Trophoblast cell (in vitro differentiated cells and primary cell): ENCODE data around the gene MMP27. TPM values are rescaled to one million over a fixed set of nuclear protein-coding genes. Genes with fewer than 3 reads are reported as not detected.

Experiments used
- DNase-seq, 2 donors: peaks; one replicate each; pipeline ENCODE4 v3.0.0-alpha.2; 2016
- H2AFZ ChIP-seq: 2 replicates; pipeline ENCODE4 v1.6.1; 2013; ENCODE audit warnings: low read length, moderate library complexity, mild to moderate bottlenecking; ENCODE audit not compliant: insufficient read depth, poor library complexity
- H2AK5ac ChIP-seq: 2 replicates; pipeline ENCODE4 v1.6.1; 2013; ENCODE audit warnings: mild to moderate bottlenecking, low read length
- H2BK120ac ChIP-seq: 2 replicates; pipeline ENCODE4 v1.6.1; 2013; ENCODE audit warnings: low read length, mild to moderate bottlenecking, moderate library complexity; ENCODE audit not compliant: insufficient read depth, poor library complexity
- H2BK12ac ChIP-seq: 2 replicates; pipeline ENCODE4 v1.6.1; 2013; ENCODE audit warnings: mild to moderate bottlenecking, low read length, moderate library complexity
- H2BK5ac ChIP-seq: 2 replicates; pipeline ENCODE4 v1.6.1; 2013; ENCODE audit warnings: low read length, low read depth, moderate library complexity, mild to moderate bottlenecking; ENCODE audit not compliant: poor library complexity
- H3K14ac ChIP-seq: 2 replicates; pipeline ENCODE4 v1.6.1; 2013; ENCODE audit warnings: mild to moderate bottlenecking, low read length
- H3K18ac ChIP-seq: 2 replicates; pipeline ENCODE4 v1.6.1; 2013; ENCODE audit warnings: mild to moderate bottlenecking, low read length
- H3K23ac ChIP-seq: 2 replicates; pipeline ENCODE4 v1.6.1; 2013; ENCODE audit warnings: low read length
- H3K27ac ChIP-seq: 2 replicates; pipeline ENCODE4 v1.5.1; 2013; ENCODE audit warnings: low read depth, mild to moderate bottlenecking, inconsistent platforms, low read length, moderate library complexity
- H3K27me3 ChIP-seq: 2 replicates; pipeline ENCODE4 v1.6.1; 2013; ENCODE audit warnings: inconsistent platforms, mild to moderate bottlenecking, low read length, moderate library complexity; ENCODE audit not compliant: insufficient read depth
- H3K36me3 ChIP-seq, 2 experiments: 1 replicate in 1 of 2; 2 replicates in 1 of 2; pipeline ENCODE4 v1.6.1; 2013; ENCODE audit warnings: low read length in 2 of 2, mild to moderate bottlenecking in 2 of 2, moderate library complexity in 1 of 2; ENCODE audit not compliant: insufficient read depth in 2 of 2, control insufficient read depth in 1 of 2
- H3K4ac ChIP-seq: 2 replicates; pipeline ENCODE4 v1.6.1; 2013; ENCODE audit warnings: low read depth, mild to moderate bottlenecking, low read length, moderate library complexity
- H3K4me1 ChIP-seq, 2 experiments: 1 replicate in 1 of 2; 2 replicates in 1 of 2; pipeline ENCODE4 v1.6.1; 2013; ENCODE audit warnings: low read length in 2 of 2, mild to moderate bottlenecking in 2 of 2, moderate library complexity in 1 of 2; ENCODE audit not compliant: insufficient read depth in 2 of 2, control insufficient read depth in 1 of 2
- H3K4me2 ChIP-seq: 2 replicates; pipeline ENCODE4 v1.6.1; 2013; ENCODE audit warnings: inconsistent platforms, mild to moderate bottlenecking, low read length, moderate library complexity
- H3K4me3 ChIP-seq: 2 replicates; pipeline ENCODE4 v1.5.1; 2013; ENCODE audit warnings: mild to moderate bottlenecking, low read depth, low read length, inconsistent platforms
- H3K79me1 ChIP-seq: one replicate; pipeline ENCODE4 v1.6.1; 2013; ENCODE audit warnings: low read length
- H3K79me2 ChIP-seq: 2 replicates; pipeline ENCODE4 v1.6.1; 2013; ENCODE audit warnings: low read length, mild to moderate bottlenecking; ENCODE audit not compliant: control insufficient read depth, insufficient read depth, poor library complexity
- H3K9ac ChIP-seq: 2 replicates; pipeline ENCODE4 v1.6.1; 2013; ENCODE audit warnings: mild to moderate bottlenecking, low read length
- H3K9me3 ChIP-seq: 2 replicates; pipeline ENCODE4 v1.6.1; 2013; ENCODE audit warnings: low read depth, mild to moderate bottlenecking, control low read depth, inconsistent platforms, low read length; ENCODE audit not compliant: insufficient read depth
- H4K12ac ChIP-seq: 2 replicates; pipeline ENCODE4 v1.6.1; 2013; ENCODE audit warnings: low read depth, mild to moderate bottlenecking, low read length, moderate library complexity
- H4K8ac ChIP-seq: 2 replicates; pipeline ENCODE4 v1.6.1; 2013; ENCODE audit warnings: low read depth, mild to moderate bottlenecking, low read length, moderate library complexity
- H4K91ac ChIP-seq: one replicate; pipeline ENCODE4 v1.6.1; 2013; ENCODE audit warnings: low read depth, mild to moderate bottlenecking, low read length, moderate library complexity
- WGBS: extraction: QIAGEN DNeasy Blood & Tissue Kit; methylation state at CpG from one replicate; pipeline ENCODE4 v1.1.7; 2013; ENCODE audit warnings: missing lambda C conversion rate; ENCODE audit not compliant: insufficient read length, insufficient coverage; ENCODE audit errors: extremely low coverage; 5-methylcytosine and 5-hydroxymethylcytosine counted together
- polyA plus RNA-seq: library from polyadenylated mRNA; stranded (reverse); fragments of 200-250 nt; gene quantifications from 2 replicates; pipeline ENCODE4 v1.2.3, GENCODE V29; 2013

The MMP27 gene, protein sequence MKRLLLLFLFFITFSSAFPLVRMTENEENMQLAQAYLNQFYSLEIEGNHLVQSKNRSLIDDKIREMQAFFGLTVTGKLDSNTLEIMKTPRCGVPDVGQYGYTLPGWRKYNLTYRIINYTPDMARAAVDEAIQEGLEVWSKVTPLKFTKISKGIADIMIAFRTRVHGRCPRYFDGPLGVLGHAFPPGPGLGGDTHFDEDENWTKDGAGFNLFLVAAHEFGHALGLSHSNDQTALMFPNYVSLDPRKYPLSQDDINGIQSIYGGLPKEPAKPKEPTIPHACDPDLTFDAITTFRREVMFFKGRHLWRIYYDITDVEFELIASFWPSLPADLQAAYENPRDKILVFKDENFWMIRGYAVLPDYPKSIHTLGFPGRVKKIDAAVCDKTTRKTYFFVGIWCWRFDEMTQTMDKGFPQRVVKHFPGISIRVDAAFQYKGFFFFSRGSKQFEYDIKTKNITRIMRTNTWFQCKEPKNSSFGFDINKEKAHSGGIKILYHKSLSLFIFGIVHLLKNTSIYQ
- polyA plus RNA-seq = not detected in 2 replicates

DNA sequence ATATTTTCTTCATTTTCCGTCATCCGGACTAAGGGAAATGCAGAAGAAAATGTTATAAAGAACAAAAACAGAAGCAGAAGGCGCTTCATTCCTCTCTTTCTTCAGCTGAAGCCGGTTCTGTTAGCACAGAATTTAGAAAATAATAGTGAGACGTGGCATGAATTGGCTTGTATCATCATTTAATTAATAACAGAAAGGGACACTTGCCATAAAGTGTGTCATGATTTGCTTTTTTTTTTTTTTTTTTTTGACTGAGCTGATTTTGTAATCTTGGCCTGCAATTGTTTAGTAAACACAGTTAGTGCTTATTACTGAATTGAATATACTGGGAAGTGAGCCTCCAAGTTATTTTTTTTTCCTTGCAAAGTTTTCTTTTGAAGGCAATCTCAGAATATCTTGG lies at the start of gene MMP27:
Gene MMP27 (minus strand): TSS at position 144 of the 400 bp plus-strand sequence. CDS start 55 bp downstream, at position 89.
- no peaks in the 10 kb centered on the region for H3K79me2 ChIP-seq
- no peak within 1 kb of the TSS for H2AFZ ChIP-seq
- no peaks in the 10 kb centered on the region for H3K4me1 ChIP-seq
- H3K4me2 ChIP-seq = no peak within 1 kb of the TSS
- no peak within 1 kb of the TSS for H3K4me3 ChIP-seq
- no peak within 1 kb of the TSS for H3K27ac ChIP-seq
- H2AK5ac ChIP-seq = no peak within 1 kb of the TSS
- H3K9ac ChIP-seq = no peak within 1 kb of the TSS
- no peaks in the 10 kb centered on the region for H3K9me3 ChIP-seq
- H4K12ac ChIP-seq = no peak within 1 kb of the TSS
- no peak within 1 kb of the TSS for H3K14ac ChIP-seq
- no peaks in the 10 kb centered on the region for H3K79me1 ChIP-seq
- H3K18ac ChIP-seq = no peak within 1 kb of the TSS
- no peaks in the 10 kb centered on the region for H3K36me3 ChIP-seq
- WGBS = no CpG with 5 or more reads among the region's 5 CpGs
- H2BK120ac ChIP-seq = no peak within 1 kb of the TSS
- no peak within 1 kb of the TSS for H4K91ac ChIP-seq
- DNase-seq = no peak
- no peaks in the 10 kb centered on the region for H3K27me3 ChIP-seq
- H4K8ac ChIP-seq = no peak within 1 kb of the TSS
- no peak within 1 kb of the TSS for H2BK5ac ChIP-seq
- no peak within 1 kb of the TSS for H2BK12ac ChIP-seq
- no peak within 1 kb of the TSS for H3K23ac ChIP-seq
- no peak within 1 kb of the TSS for H3K4ac ChIP-seq

DNA sequence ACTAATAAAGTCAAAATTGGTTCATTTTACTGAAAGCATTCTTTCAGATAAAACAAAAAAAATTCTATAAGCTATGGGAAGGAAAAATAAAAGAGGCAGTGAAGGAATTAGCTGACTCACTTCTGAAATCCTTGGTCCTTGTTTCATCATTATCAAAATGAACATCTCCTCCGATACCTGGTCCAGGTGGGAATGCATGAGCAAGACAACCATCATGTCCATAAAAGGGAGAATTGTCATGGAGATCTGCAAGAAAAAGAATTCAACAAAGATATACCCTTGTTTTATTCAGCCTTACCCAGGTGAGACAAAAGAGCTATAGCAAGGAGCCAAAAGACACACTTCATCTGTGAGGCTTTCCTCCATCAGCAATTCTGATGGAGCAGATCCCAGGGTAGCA lies 47.7 kb upstream of the MMP27 start:
- H3K79me1 ChIP-seq = no peaks in the 10 kb centered on the region
- H3K4me3 ChIP-seq = no peak overlapping the region
- H3K4me1 ChIP-seq = peaks cover 0 to 2% of the 10 kb centered on the region in 2 experiments
- H3K4ac ChIP-seq = no peak overlapping the region
- no peak overlapping the region for H4K91ac ChIP-seq
- H2BK12ac ChIP-seq = no peak overlapping the region
- no peak overlapping the region for H3K27ac ChIP-seq
- H3K9ac ChIP-seq = no peak overlapping the region
- no peak overlapping the region for H3K18ac ChIP-seq
- no peaks in the 10 kb centered on the region for H3K79me2 ChIP-seq
- H4K12ac ChIP-seq = no peak overlapping the region
- H2BK5ac ChIP-seq = no peak overlapping the region
- no peak overlapping the region for H2BK120ac ChIP-seq
- no peak overlapping the region for H2AK5ac ChIP-seq
- no peaks in the 10 kb centered on the region for H3K9me3 ChIP-seq
- no CpG with 5 or more reads among the region's 1 CpG for whole genome bisulfite sequencing
- H3K4me2 ChIP-seq = no peak overlapping the region
- H3K36me3 ChIP-seq = no peaks in the 10 kb centered on the region
- H4K8ac ChIP-seq = no peak overlapping the region
- DNase-seq = no peak
- H3K27me3 ChIP-seq = no peaks in the 10 kb centered on the region
- no peak overlapping the region for H2AFZ ChIP-seq
- H3K23ac ChIP-seq = no peak overlapping the region
- no peak overlapping the region for H3K14ac ChIP-seq

DNA sequence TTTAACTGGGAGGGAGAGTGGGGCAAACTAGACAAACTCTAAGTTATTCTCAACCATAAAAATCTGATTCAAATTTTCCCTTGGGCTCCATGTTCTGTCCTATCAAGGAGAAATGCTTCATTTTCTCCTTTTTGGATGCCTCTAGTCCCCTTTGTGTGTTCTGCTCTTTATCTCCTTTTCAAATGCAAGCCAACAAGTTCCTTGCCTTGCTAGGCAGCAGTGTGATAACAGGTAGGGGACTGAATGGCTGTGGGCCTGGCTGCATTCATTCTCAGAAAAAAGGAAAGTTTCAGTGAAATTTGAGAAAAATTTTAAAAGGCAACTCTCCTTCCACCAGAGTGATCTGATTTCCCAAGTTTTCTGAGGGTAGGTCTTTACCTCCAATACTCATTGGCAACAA lies 46.1 kb upstream of the MMP27 start:
- Histone ChIP-seq H3K36me3 (no peaks in the 10 kb centered on the region), H3K14ac (no peak overlapping the region), H4K12ac (no peak overlapping the region), H3K9me3 (no peaks in the 10 kb centered on the region), H2AFZ (no peak overlapping the region), H4K8ac (no peak overlapping the region), H2BK120ac (no peak overlapping the region), H3K9ac (no peak overlapping the region), H3K23ac (no peak overlapping the region), H3K27me3 (no peaks in the 10 kb centered on the region), H3K4me1 (peaks cover 0 to 2% of the 10 kb centered on the region in 2 experiments), H3K79me2 (no peaks in the 10 kb centered on the region), H3K4me2 (no peak overlapping the region), H3K18ac (no peak overlapping the region), H2BK5ac (no peak overlapping the region), H2BK12ac (no peak overlapping the region), H3K79me1 (no peaks in the 10 kb centered on the region), H4K91ac (no peak overlapping the region), H2AK5ac (no peak overlapping the region), H3K27ac (no peak overlapping the region), H3K4me3 (no peak overlapping the region), H3K4ac (no peak overlapping the region)
- no peak for DNase-seq

DNA sequence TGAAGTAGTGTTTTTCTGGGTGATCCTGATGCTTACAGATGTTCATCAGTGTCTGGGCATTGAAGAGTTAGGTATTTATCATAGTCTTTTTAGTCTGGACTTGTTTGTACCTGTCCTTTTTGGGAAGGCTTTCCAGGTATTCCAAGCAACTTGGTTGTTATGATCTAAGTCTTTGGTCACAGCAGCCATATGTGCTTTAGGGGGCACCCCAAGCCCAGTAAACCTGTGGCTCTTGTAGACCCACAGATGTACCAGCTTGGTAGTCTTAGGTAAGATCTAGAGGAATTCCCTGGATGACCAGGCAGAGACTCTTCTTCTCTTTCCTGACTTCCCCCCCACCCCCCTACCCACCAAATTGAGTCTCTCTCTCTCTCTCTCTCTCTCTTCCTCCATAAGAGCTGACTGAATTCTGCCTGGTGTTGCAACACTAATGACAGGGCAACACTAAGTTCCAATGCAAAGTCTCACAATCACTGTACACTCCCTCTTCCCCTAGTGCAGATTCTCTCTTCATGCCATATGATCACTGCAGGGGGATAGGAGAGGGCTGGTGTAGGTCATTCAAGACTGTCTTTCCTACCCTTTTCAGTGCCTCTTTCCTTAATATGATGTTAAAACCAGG lies 43.6 kb upstream of the MMP27 start:
- no peak overlapping the region for H2BK120ac ChIP-seq
- no peak overlapping the region for H3K23ac ChIP-seq
- H3K18ac ChIP-seq = no peak overlapping the region
- no peaks in the 10 kb centered on the region for H3K79me2 ChIP-seq
- H3K9me3 ChIP-seq = no peaks in the 10 kb centered on the region
- no peaks in the 10 kb centered on the region for H3K79me1 ChIP-seq
- H3K14ac ChIP-seq = no peak overlapping the region
- no peaks in the 10 kb centered on the region for H3K27me3 ChIP-seq
- H2AFZ ChIP-seq = no peak overlapping the region
- no peaks in the 10 kb centered on the region for H3K4me1 ChIP-seq
- no peak overlapping the region for H3K27ac ChIP-seq
- H2BK5ac ChIP-seq = no peak overlapping the region
- H4K12ac ChIP-seq = no peak overlapping the region
- no peak for DNase-seq
- no peak overlapping the region for H3K9ac ChIP-seq
- H4K91ac ChIP-seq = no peak overlapping the region
- H2AK5ac ChIP-seq = no peak overlapping the region
- no peak overlapping the region for H3K4ac ChIP-seq
- no peak overlapping the region for H3K4me3 ChIP-seq
- no peak overlapping the region for H4K8ac ChIP-seq
- H3K36me3 ChIP-seq = no peaks in the 10 kb centered on the region
- H2BK12ac ChIP-seq = no peak overlapping the region
- H3K4me2 ChIP-seq = no peak overlapping the region
